Astrocyte of the cerebellum (primary cell): ENCODE results near the gene SLC7A1.

Experiments used
- DNase-seq: peaks from one replicate; pipeline ENCODE4 v3.0.0-alpha.2; 2011; ENCODE audit warnings: low read depth
- H3K4me3 ChIP-seq: 2 replicates; pipeline ENCODE4 v1.5.1; 2011; ENCODE audit warnings: mild to moderate bottlenecking, low read depth, low read length, moderate library complexity
- in situ Hi-C: cut with HindIII; loops from 2 replicates; pipeline ENCODE4 v1.10.0; 2017; ENCODE audit warnings: low sequenced_read_pairs
- TF ChIP-seq, protein P1 (sequence below): IDR thresholded peaks from 2 replicates; pipeline ENCODE4 v1.5.1; 2012; ENCODE audit warnings: low read length, low read depth, moderate library complexity, mild to moderate bottlenecking; ENCODE audit errors: missing control alignments

The SLC7A1 gene

GRCh38 chr13:29503041-29503837 is 92.2 kb downstream of the SLC7A1 start:
- TF ChIP-seq, protein P1, sequence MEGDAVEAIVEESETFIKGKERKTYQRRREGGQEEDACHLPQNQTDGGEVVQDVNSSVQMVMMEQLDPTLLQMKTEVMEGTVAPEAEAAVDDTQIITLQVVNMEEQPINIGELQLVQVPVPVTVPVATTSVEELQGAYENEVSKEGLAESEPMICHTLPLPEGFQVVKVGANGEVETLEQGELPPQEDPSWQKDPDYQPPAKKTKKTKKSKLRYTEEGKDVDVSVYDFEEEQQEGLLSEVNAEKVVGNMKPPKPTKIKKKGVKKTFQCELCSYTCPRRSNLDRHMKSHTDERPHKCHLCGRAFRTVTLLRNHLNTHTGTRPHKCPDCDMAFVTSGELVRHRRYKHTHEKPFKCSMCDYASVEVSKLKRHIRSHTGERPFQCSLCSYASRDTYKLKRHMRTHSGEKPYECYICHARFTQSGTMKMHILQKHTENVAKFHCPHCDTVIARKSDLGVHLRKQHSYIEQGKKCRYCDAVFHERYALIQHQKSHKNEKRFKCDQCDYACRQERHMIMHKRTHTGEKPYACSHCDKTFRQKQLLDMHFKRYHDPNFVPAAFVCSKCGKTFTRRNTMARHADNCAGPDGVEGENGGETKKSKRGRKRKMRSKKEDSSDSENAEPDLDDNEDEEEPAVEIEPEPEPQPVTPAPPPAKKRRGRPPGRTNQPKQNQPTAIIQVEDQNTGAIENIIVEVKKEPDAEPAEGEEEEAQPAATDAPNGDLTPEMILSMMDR = no peak
- no peak for DNase-seq
- in situ Hi-C loops = no loop called here
- no peak overlapping the region for H3K4me3 ChIP-seq

GRCh38 chr13:29502391-29503008 is 93.0 kb downstream of the SLC7A1 start:
- TF ChIP-seq, protein P1 = no peak
- in situ Hi-C loops = no loop called here
- no peak overlapping the region for H3K4me3 ChIP-seq

DNA sequence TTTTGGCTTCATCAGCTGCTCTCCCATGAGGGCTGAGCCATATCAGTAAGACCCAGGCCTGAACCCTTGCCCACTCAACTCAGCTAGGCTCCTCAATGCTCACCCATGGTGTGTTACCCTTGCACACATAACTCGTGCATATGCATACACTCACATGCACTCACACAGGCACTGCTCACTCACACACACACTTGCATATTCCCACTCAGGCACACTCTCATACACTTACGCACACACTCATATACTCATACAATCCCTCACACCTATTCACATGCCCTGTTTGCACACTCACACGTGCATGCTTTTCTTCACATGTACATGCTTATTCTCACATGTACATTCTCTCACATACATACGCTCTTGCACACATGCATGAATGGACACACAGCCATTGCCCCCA is 93.8 kb downstream of the SLC7A1 start:
- DNase-seq = no peak
- in situ Hi-C loops = no loop called here
- TF ChIP-seq, protein P1 = no peak
- H3K4me3 ChIP-seq = no peak overlapping the region

More at GRCh38 chr13:29502391-29503008, 93.0 kb downstream of the SLC7A1 start:
- DNase-seq = no peak

GRCh38 chr13:29500386-29500785 is 95.1 kb downstream of the SLC7A1 start:
- DNase-seq = no peak
- TF ChIP-seq, protein P1 = no peak
- H3K4me3 ChIP-seq = no peak overlapping the region
- in situ Hi-C loops = no loop called here

GRCh38 chr13:29499506-29500165 is 95.9 kb downstream of the SLC7A1 start:
- in situ Hi-C loops = no loop called here
- H3K4me3 ChIP-seq = no peak overlapping the region
- TF ChIP-seq, protein P1 = no peak

GRCh38 chr13:29498426-29499040 is 97.0 kb downstream of the SLC7A1 start:
- DNase-seq = no peak
- TF ChIP-seq, protein P1 = no peak
- in situ Hi-C loops = no loop called here
- no peak overlapping the region for H3K4me3 ChIP-seq

More at GRCh38 chr13:29499506-29500165, 95.9 kb downstream of the SLC7A1 start:
- DNase-seq = no peak
